Stimulated activated CD4-positive, alpha-beta T cell treated with anti-CD3 and anti-CD28 coated beads, Interleukin-4, amount 100 ng/mL, for 24 hours (primary cell): ENCODE results near the gene FAM200B.
A peak's percentile ranks its signal among the peaks of the same experiment; 100 is the strongest.

ENCODE experiments used
- DNase-seq: peaks from one replicate; pipeline ENCODE4 v3.0.0-alpha.2; 2020

Gene FAM200B

GRCh38 chr4:15681372-15682241 lies at the start of gene FAM200B:
FAM200B (plus strand) TSS chr4:15681827; CDS start chr4:15686978, 5,151 bp downstream.
- DNase-seq: peak; percentile 99

- DNase-seq: no peak
These were observed 44.8 kb upstream of the FAM200B start for GRCh38 chr4:15636818-15637217.

- DNase-seq: no peak
These were observed 43.2 kb upstream of the FAM200B start for GRCh38 chr4:15638418-15638817.

GRCh38 chr4:15648600-15648999 lies 33.0 kb upstream of the FAM200B start:
- no peak for DNase-seq

GRCh38 chr4:15649914-15650545 lies 31.6 kb upstream of the FAM200B start:
- DNase-seq: peak; percentile 69

GRCh38 chr4:15651676-15652075 lies 30.0 kb upstream of the FAM200B start:
- no peak for DNase-seq

GRCh38 chr4:15652191-15652590 lies 29.4 kb upstream of the FAM200B start:
- no peak for DNase-seq

- DNase-seq: no peak
These were observed 28.8 kb upstream of the FAM200B start for GRCh38 chr4:15652841-15653240.

- no peak for DNase-seq
These were observed 28.2 kb upstream of the FAM200B start for GRCh38 chr4:15653420-15653819.

- no peak for DNase-seq
These were observed 27.6 kb upstream of the FAM200B start for GRCh38 chr4:15653864-15654592.

GRCh38 chr4:15654593-15655222 lies 26.9 kb upstream of the FAM200B start:
- DNase-seq: peak; percentile 42

- DNase-seq: peak; percentile 82
These were observed 26.2 kb upstream of the FAM200B start, which contains the start of gene FBXL5 for GRCh38 chr4:15655223-15656037. FBXL5 (minus strand) TSS chr4:15655357; CDS start chr4:15655287, 70 bp downstream.

GRCh38 chr4:15656038-15656470 lies 25.6 kb upstream of the FAM200B start:
- DNase-seq: no peak

- DNase-seq: no peak
These were observed 24.3 kb upstream of the FAM200B start for GRCh38 chr4:15657366-15657765.

GRCh38 chr4:15658136-15658770 lies 23.4 kb upstream of the FAM200B start:
- DNase-seq: no peak

- DNase-seq: no peak
These were observed 22.8 kb upstream of the FAM200B start for GRCh38 chr4:15658781-15659180.

- peak; percentile 7 for DNase-seq
These were observed 21.7 kb upstream of the FAM200B start for GRCh38 chr4:15659768-15660570.

- DNase-seq: no peak
These were observed 15.8 kb upstream of the FAM200B start for GRCh38 chr4:15665753-15666365.

- DNase-seq: no peak
These were observed 14.6 kb upstream of the FAM200B start for GRCh38 chr4:15667006-15667405.
